Activated naive CD8-positive, alpha-beta T cell treated with anti-CD3 and anti-CD28 coated beads, Interleukin-2, amount 50 U/mL, for 24 hours (primary cell): Measurements from ENCODE around the gene RAP1B.
A peak's percentile ranks its signal among the peaks of the same experiment; 100 is the strongest.

ENCODE experiments used
- ATAC-seq: fragments of 150-1000 bp; cut with Tn5 transposase; one replicate; pipeline ENCODE4 v1.10.0; 2021
- DNase-seq: peaks from one replicate; pipeline ENCODE4 v3.0.0; 2021
- H3K27ac Mint-ChIP-seq: one replicate; pipeline ENCODE4 v1.8.0; 2021; ENCODE audit warnings: mild to moderate bottlenecking, mixed read lengths
- H3K27me3 Mint-ChIP-seq: one replicate; pipeline ENCODE4 v1.8.0; 2021; ENCODE audit warnings: mixed read lengths
- H3K36me3 Mint-ChIP-seq: one replicate; pipeline ENCODE4 v1.8.0; 2021; ENCODE audit warnings: low read depth, mixed read lengths
- H3K4me1 Mint-ChIP-seq: one replicate; pipeline ENCODE4 v1.8.0; 2021; ENCODE audit warnings: mixed read lengths
- H3K4me3 Mint-ChIP-seq: one replicate; pipeline ENCODE4 v1.8.0; 2021; ENCODE audit warnings: mild to moderate bottlenecking, moderate library complexity, mixed read lengths
- H3K9me3 Mint-ChIP-seq: one replicate; pipeline ENCODE4 v1.8.0; 2021; ENCODE audit warnings: mixed read lengths

The RAP1B gene

GRCh38 chr12:68619541-68619940 lies 8.8 kb downstream of the RAP1B start:
- Mint-ChIP-seq H3K27ac (peak overlapping the region; percentile 81), H3K36me3 (peaks cover 46% of the 10 kb centered on the region), H3K9me3 (no peaks in the 10 kb centered on the region), H3K27me3 (no peaks in the 10 kb centered on the region), H3K4me3 (no peak overlapping the region), H3K4me1 (peaks cover 90% of the 10 kb centered on the region)
- no peak for DNase-seq
- no peak for ATAC-seq

DNA sequence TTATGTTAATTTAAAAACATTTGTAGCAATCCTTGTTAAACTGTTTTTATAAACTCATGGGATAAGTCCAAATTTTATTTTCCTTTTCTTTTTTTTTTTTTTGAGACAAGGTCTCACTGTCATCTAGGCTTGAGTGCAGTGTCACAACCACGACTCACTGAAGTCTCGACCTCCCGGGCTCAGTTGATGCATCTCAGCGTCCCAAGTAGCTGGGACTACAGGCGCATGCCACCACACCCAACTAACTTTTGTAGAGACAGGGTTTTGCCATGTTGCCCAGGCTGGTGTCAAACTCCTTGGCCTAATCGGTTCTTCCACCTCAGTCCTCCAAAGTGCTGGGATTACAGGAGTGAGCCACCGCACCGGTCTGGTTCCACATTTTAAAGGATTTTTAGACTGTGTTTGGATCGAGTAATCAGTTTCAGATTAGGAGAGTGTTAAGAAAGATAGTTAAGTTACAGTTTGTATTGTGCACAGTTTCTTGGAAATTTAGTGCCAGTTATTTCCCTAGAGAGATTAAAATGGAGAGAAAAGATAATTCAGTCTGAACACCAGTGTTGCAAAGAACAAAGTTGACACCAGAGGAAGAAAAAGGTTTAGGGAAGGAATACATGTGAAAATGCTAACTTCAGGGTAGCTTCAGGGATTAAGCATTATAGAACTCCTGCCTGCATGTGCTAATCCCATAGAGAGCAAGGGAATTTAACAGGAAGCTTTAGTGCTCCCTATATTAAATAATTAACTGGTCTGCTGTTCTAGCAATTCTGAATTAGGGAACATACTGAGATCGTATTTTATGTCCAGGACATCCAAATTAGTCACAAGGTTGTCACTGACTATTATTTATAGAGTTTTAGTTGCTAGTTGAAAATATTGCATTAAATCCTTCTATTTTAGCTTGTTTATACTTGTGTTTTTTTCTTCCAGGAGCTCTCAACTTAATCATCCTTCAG lies 10.1 kb downstream of the RAP1B start:
- Mint-ChIP-seq H3K27me3 (no peaks in the 10 kb centered on the region), H3K4me1 (peaks cover 88% of the 10 kb centered on the region), H3K4me3 (peak overlapping the region; percentile 30), H3K36me3 (peaks cover 47% of the 10 kb centered on the region), H3K27ac (peak overlapping the region; percentile 63), H3K9me3 (no peaks in the 10 kb centered on the region)
- ATAC-seq (no peak), DNase-seq (no peak)

GRCh38 chr12:68621472-68622081 lies 10.9 kb downstream of the RAP1B start:
- peaks cover 53% of the 10 kb centered on the region for H3K36me3 Mint-ChIP-seq
- DNase-seq (no peak), ATAC-seq (no peak)
- peak overlapping the region; percentile 63 for H3K27ac Mint-ChIP-seq
- H3K4me1 Mint-ChIP-seq = peaks cover 89% of the 10 kb centered on the region
- peaks cover 3% of the 10 kb centered on the region for H3K9me3 Mint-ChIP-seq
- H3K4me3 Mint-ChIP-seq = no peak overlapping the region
- H3K27me3 Mint-ChIP-seq = no peaks in the 10 kb centered on the region

DNA sequence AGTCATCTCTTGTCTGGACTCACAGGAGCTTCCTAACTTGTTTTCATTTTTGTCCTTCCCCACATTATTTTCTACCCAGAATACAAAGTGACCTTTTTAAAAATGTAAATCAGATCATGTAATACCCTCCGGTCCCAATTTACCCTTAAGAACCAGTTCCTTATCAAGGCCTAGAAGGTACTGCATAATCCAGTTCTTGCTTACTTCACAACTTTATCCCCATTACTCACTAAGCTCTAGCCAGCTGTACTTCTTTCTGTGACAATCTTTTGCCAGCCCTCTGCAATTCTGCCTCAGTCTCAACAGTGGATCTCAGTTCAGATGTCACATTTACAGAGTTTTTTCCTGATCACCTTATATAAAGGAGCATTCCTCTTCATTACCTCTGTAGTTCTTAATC lies 11.6 kb downstream of the RAP1B start:
- ATAC-seq (no peak), DNase-seq (no peak)
- Mint-ChIP-seq H3K4me3 (no peak overlapping the region), H3K36me3 (peaks cover 58% of the 10 kb centered on the region), H3K27me3 (no peaks in the 10 kb centered on the region), H3K9me3 (peaks cover 8% of the 10 kb centered on the region), H3K4me1 (peaks cover 91% of the 10 kb centered on the region), H3K27ac (peak overlapping the region; percentile 63)

DNA sequence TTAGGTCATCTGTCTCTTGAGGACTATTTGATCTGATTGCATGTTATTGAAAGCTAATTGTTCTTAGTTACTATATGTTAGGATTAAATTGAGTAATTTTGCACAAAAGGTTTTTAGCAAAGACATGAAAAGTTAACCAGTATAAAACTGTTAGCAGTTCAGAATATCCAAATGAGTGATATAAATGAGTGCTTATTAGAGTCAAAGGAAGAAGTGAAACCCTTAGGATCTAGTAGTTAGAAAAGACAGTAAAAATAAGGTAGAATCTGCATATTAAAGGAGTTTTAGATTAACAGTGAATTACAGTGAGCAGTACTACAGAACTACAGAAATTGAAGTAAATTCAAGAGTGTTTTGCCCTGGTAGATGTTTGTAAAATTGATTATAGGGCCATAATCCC lies 12.4 kb downstream of the RAP1B start:
- H3K27ac Mint-ChIP-seq = peak overlapping the region; percentile 63
- H3K36me3 Mint-ChIP-seq = peaks cover 64% of the 10 kb centered on the region
- H3K4me1 Mint-ChIP-seq = peaks cover 88% of the 10 kb centered on the region
- DNase-seq (no peak), ATAC-seq (no peak)
- peaks cover 13% of the 10 kb centered on the region for H3K9me3 Mint-ChIP-seq
- no peak overlapping the region for H3K4me3 Mint-ChIP-seq
- no peaks in the 10 kb centered on the region for H3K27me3 Mint-ChIP-seq

DNA sequence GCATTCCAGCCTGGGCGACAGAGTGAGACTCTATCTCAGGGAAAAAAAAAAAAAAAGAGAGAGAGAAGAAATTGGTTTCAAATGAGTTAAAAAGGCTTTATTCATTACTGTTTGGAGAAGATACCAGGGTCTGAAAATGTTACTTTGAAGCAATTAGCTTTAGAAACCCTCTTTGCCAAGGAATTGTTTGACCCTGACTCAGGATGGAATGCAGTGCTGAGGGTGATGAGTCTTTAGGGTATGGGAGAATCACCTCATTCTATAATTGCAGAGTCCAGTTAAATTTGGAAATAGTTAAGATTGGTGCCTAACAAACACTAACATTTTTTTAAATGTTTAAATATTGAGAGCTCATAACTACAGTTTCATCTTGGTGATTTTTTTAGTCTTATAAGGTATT lies 13.3 kb downstream of the RAP1B start:
- peaks cover 85% of the 10 kb centered on the region for H3K4me1 Mint-ChIP-seq

DNA sequence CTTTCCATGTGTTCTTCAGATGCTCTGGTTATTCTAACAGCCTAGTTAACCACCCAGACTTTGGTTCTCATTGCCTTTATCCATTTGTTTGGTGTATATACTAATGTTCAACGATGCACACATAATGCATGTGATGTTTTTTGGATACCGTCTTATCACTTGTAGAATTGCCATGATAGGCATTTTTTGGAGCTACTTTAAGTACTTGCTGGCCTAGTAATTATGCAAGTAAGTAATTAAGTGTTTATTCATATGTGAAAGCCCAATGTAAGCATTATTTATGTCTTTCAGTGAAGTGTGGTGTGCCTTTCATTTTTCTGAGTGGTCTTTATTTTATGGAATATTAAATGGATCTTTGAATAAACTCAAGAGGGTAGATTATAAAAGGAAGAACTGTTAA lies 14.2 kb downstream of the RAP1B start:
- Mint-ChIP-seq H3K4me3 (no peak overlapping the region), H3K9me3 (peaks cover 13% of the 10 kb centered on the region), H3K27ac (no peak overlapping the region), H3K27me3 (no peaks in the 10 kb centered on the region), H3K4me1 (peaks cover 84% of the 10 kb centered on the region), H3K36me3 (peaks cover 59% of the 10 kb centered on the region)
- ATAC-seq (no peak), DNase-seq (no peak)

More for the DNA sequence above, 13.3 kb downstream of the RAP1B start:
- no peak overlapping the region for H3K4me3 Mint-ChIP-seq
- DNase-seq (no peak), ATAC-seq (no peak)
- H3K27me3 Mint-ChIP-seq = no peaks in the 10 kb centered on the region
- peaks cover 13% of the 10 kb centered on the region for H3K9me3 Mint-ChIP-seq
- peaks cover 61% of the 10 kb centered on the region for H3K36me3 Mint-ChIP-seq
- peak overlapping the region; percentile 63 for H3K27ac Mint-ChIP-seq

DNA sequence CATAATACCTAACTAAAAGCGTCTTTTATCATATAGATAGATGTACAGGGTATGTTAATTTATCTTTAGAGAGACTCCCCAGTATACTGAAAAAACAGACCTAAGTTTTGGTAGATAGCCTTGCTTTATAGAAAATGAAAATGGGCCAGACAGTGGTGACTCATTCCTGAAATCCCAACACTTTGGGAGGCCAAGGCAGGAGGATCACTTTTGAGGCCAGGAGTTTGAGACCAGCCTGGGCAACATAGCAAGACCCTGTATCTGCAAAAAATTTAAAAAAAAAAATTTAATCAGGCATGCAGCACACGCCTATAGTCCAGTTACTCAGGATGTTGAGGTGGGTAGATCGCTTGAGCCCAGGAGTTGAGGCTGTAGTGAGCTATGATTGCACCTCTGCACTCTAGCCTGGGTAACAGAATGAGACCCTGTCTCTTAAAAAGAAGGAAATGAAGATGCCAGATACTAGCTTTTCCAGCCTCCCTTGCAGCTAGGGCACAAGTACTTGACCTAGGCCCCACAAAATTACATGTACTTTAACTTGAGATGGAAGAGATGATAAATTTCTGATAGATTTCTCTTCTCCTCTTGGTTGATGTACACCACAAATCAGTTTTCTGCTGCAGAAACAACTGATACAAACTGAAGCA lies 17.1 kb downstream of the RAP1B start:
- ATAC-seq = no peak
- H3K36me3 Mint-ChIP-seq = peaks cover 62% of the 10 kb centered on the region

GRCh38 chr12:68628698-68629097 lies 18.0 kb downstream of the RAP1B start:
- Mint-ChIP-seq H3K27me3 (no peaks in the 10 kb centered on the region), H3K36me3 (peaks cover 59% of the 10 kb centered on the region), H3K4me1 (peaks cover 85% of the 10 kb centered on the region), H3K4me3 (peak overlapping the region; percentile 10), H3K27ac (peak overlapping the region; percentile 26), H3K9me3 (peaks cover 13% of the 10 kb centered on the region)
- DNase-seq (no peak), ATAC-seq (no peak)

More for the DNA sequence above, 17.1 kb downstream of the RAP1B start:
- no peak for DNase-seq
- peaks cover 85% of the 10 kb centered on the region for H3K4me1 Mint-ChIP-seq
- no peaks in the 10 kb centered on the region for H3K27me3 Mint-ChIP-seq
- no peak overlapping the region for H3K4me3 Mint-ChIP-seq
- no peak overlapping the region for H3K27ac Mint-ChIP-seq
- peaks cover 13% of the 10 kb centered on the region for H3K9me3 Mint-ChIP-seq

DNA sequence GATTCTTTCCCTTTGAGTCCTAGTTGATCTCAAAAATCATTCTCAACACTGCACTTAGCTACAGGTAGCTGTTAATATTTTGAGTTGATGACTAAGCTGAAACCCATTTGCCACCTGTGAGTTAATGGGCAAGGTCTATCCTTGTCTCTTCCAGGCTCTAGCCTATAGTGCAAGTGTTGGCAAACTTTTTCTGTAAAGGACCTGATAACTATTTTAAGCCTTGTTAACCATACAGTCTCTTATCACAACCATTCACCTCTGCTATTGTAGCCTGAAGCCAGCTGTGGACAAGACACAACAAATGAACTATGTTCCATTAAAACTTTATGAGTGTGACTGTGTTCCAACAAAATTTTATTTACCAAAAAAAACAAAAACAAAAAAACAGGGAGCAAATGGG lies 19.4 kb downstream of the RAP1B start:
- H3K36me3 Mint-ChIP-seq = peaks cover 52% of the 10 kb centered on the region
- no peak for ATAC-seq
- H3K4me1 Mint-ChIP-seq = peaks cover 87% of the 10 kb centered on the region
- H3K27ac Mint-ChIP-seq = peak overlapping the region; percentile 6
- DNase-seq = no peak
- H3K4me3 Mint-ChIP-seq = no peak overlapping the region
- H3K27me3 Mint-ChIP-seq = no peaks in the 10 kb centered on the region
- H3K9me3 Mint-ChIP-seq = peaks cover 13% of the 10 kb centered on the region

DNA sequence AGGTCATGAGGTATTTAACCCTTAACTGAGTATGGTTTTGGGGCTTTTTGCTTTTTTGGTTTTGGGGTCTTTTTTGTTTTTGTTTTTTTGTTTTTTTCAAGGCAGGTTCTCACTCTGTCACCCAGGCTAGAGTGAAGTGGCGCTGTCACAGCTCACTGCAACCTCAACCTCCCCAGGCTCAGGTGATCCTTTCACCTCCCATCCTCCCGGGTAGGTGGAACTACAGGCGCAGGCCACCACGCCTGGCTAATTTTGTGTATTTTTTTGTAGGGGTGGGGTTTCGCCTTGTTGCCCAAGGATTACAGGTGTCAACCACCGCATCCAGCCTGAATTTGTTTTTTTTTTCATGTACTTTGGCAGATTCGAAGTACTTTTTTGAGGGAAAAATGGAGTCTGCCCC lies 19.9 kb downstream of the RAP1B start:
- no peak overlapping the region for H3K4me3 Mint-ChIP-seq
- DNase-seq (no peak), ATAC-seq (no peak)
- H3K9me3 Mint-ChIP-seq = peaks cover 13% of the 10 kb centered on the region
- peaks cover 87% of the 10 kb centered on the region for H3K4me1 Mint-ChIP-seq
- H3K36me3 Mint-ChIP-seq = peaks cover 47% of the 10 kb centered on the region
- H3K27ac Mint-ChIP-seq = no peak overlapping the region
- H3K27me3 Mint-ChIP-seq = no peaks in the 10 kb centered on the region

GRCh38 chr12:68631227-68631626 lies 20.5 kb downstream of the RAP1B start:
- ATAC-seq (no peak), DNase-seq (no peak)
- H3K4me1 Mint-ChIP-seq = peaks cover 90% of the 10 kb centered on the region
- H3K4me3 Mint-ChIP-seq = peak overlapping the region; percentile 1
- H3K27me3 Mint-ChIP-seq = no peaks in the 10 kb centered on the region
- H3K27ac Mint-ChIP-seq = peak overlapping the region; percentile 49
- peaks cover 40% of the 10 kb centered on the region for H3K36me3 Mint-ChIP-seq
- H3K9me3 Mint-ChIP-seq = peaks cover 13% of the 10 kb centered on the region

DNA sequence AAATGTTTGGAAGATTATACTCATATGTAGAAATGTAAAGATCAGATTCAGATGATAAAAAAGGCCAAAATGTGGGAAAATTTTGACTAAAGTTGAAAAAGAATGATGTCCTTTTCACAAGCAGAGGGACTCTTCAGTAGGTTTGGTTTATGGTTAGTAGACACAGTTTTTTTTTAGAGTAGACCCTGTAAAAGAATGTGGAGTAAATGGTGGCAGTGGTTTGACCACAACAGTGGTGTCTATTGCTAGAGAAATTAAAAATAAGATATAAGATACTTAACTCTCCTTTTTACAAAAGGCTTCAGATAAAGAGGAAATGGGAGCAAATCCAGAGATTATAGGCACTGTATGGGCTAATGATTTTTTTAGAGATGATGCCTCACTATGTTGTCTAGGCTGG lies 21.8 kb downstream of the RAP1B start:
- no peak overlapping the region for H3K4me3 Mint-ChIP-seq
- DNase-seq (no peak), ATAC-seq (no peak)
- H3K9me3 Mint-ChIP-seq = peaks cover 2% of the 10 kb centered on the region
- peaks cover 91% of the 10 kb centered on the region for H3K4me1 Mint-ChIP-seq
- H3K27me3 Mint-ChIP-seq = no peaks in the 10 kb centered on the region
- peak overlapping the region; percentile 52 for H3K27ac Mint-ChIP-seq
- H3K36me3 Mint-ChIP-seq = peaks cover 28% of the 10 kb centered on the region

- H3K4me3 Mint-ChIP-seq = no peak overlapping the region
- ATAC-seq (no peak), DNase-seq (no peak)
- peaks cover 95% of the 10 kb centered on the region for H3K4me1 Mint-ChIP-seq
- no peaks in the 10 kb centered on the region for H3K27me3 Mint-ChIP-seq
- peak overlapping the region; percentile 62 for H3K27ac Mint-ChIP-seq
- H3K9me3 Mint-ChIP-seq = no peaks in the 10 kb centered on the region
- H3K36me3 Mint-ChIP-seq = peaks cover 17% of the 10 kb centered on the region
Observed at GRCh38 chr12:68633614-68634558, 23.2 kb downstream of the RAP1B start.
